Astrocyte (in vitro differentiated cells and primary cell): ENCODE results near the gene ZC3H4. TPM values are rescaled to one million over a fixed set of nuclear protein-coding genes. Genes with fewer than 3 reads are reported as not detected.

Experiments used
- DNase-seq: peaks from one replicate; pipeline ENCODE4 v3.0.0-alpha.2; 2010; ENCODE audit warnings: low read depth
- FAIRE-seq: peaks from 2 replicates; lab custom pipeline; 2011; peaks lifted over from hg19 to GRCh38; lab: Jason Lieb, UNC
- H2AFZ ChIP-seq: 2 replicates; pipeline ENCODE4 v1.6.0; 2012; ENCODE audit warnings: low read depth, low read length, inconsistent platforms
- H3K27ac ChIP-seq: 2 replicates; pipeline ENCODE4 v1.5.1; 2011; ENCODE audit warnings: low read depth, low read length, inconsistent platforms
- H3K27me3 ChIP-seq: 2 replicates; pipeline ENCODE4 v1.6.0; 2011; ENCODE audit warnings: low read length, inconsistent platforms; ENCODE audit not compliant: insufficient read depth
- H3K36me3 ChIP-seq: 2 replicates; pipeline ENCODE4 v1.5.1; 2011; ENCODE audit warnings: low read length, inconsistent platforms; ENCODE audit not compliant: insufficient read depth
- H3K4me1 ChIP-seq: 2 replicates; pipeline ENCODE4 v1.5.1; 2011; ENCODE audit warnings: low read length, inconsistent platforms; ENCODE audit not compliant: insufficient read depth
- H3K4me2 ChIP-seq: 2 replicates; pipeline ENCODE4 v1.6.0; 2012; ENCODE audit warnings: low read length, inconsistent platforms
- H3K4me3 ChIP-seq: 2 replicates; pipeline ENCODE4 v1.5.1; 2011; ENCODE audit warnings: low read depth, mild to moderate bottlenecking, low read length, inconsistent platforms; ENCODE audit not compliant: insufficient read depth
- H3K79me2 ChIP-seq: 2 replicates; pipeline ENCODE4 v1.6.0; 2012; ENCODE audit warnings: mild to moderate bottlenecking, low read length, inconsistent platforms; ENCODE audit not compliant: insufficient read depth
- H3K9ac ChIP-seq: 2 replicates; pipeline ENCODE4 v1.6.0; 2012; ENCODE audit warnings: mild to moderate bottlenecking, low read length, inconsistent platforms
- H3K9me3 ChIP-seq: 2 replicates; pipeline ENCODE4 v1.5.1; 2012; ENCODE audit warnings: low read depth, mild to moderate bottlenecking, low read length, inconsistent platforms; ENCODE audit not compliant: insufficient read depth
- H4K20me1 ChIP-seq: 2 replicates; pipeline ENCODE4 v1.6.0; 2012; ENCODE audit warnings: low read length, inconsistent platforms; ENCODE audit not compliant: insufficient read depth
- H3K27ac Mint-ChIP-seq: one replicate; pipeline ENCODE4 v1.8.0; 2021; ENCODE audit warnings: mild to moderate bottlenecking, mixed read lengths; ENCODE audit not compliant: unreplicated experiment
- H3K27me3 Mint-ChIP-seq: one replicate; pipeline ENCODE4 v1.8.0; 2021; ENCODE audit warnings: low read depth, mixed read lengths; ENCODE audit not compliant: unreplicated experiment
- H3K36me3 Mint-ChIP-seq: one replicate; pipeline ENCODE4 v1.8.0; 2021; ENCODE audit warnings: low read depth, mixed read lengths; ENCODE audit not compliant: unreplicated experiment
- H3K4me1 Mint-ChIP-seq: one replicate; pipeline ENCODE4 v1.8.0; 2021; ENCODE audit warnings: low read depth, mixed read lengths; ENCODE audit not compliant: unreplicated experiment
- H3K4me3 Mint-ChIP-seq: one replicate; pipeline ENCODE4 v1.8.0; 2021; ENCODE audit warnings: mild to moderate bottlenecking, moderate library complexity, mixed read lengths; ENCODE audit not compliant: unreplicated experiment
- H3K9me3 Mint-ChIP-seq: one replicate; pipeline ENCODE4 v1.8.0; 2021; ENCODE audit warnings: mild to moderate bottlenecking, mixed read lengths; ENCODE audit not compliant: unreplicated experiment
- CTCF ChIP-seq: IDR thresholded peaks from 2 replicates; pipeline ENCODE4 v1.5.1; 2011; ENCODE audit warnings: low read depth, mild to moderate bottlenecking, inconsistent platforms, low read length, moderate library complexity; ENCODE audit not compliant: insufficient read depth
- EZH2 ChIP-seq: IDR thresholded peaks from 2 replicates; pipeline ENCODE4 v1.6.1; 2012; ENCODE audit warnings: mild to moderate bottlenecking, low read length, inconsistent platforms; ENCODE audit not compliant: insufficient read depth
- total RNA-seq: library from RNA; stranded (reverse); gene quantifications from 2 replicates; pipeline ENCODE4 v1.2.1, GENCODE V29; 2021

ZC3H4 gene
- total RNA-seq, 1 donor from 2014 or later, result 42.3 TPM

DNA sequence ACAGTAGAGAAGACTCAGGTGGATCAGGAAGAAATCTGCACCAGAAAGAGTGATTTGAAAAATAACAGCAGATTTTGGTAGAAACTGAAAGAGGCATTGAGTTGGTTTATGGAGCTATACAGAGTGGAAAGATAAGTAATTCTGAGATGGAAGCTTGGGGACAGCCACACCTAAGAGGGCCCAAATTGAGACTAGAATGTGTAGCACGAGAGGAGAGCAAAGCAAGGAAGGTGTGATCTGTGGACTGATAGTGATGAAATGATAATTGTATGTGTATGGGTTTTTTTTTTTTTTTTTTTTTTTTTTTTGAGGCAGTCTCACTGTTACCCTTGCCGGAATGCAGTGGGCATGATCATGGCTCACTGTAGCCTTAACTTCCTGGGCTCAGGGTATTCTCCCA lies 33.3 kb upstream of the ZC3H4 start:
- H3K27ac Mint-ChIP-seq, result no peak overlapping the region
- DNase-seq (no peak), FAIRE-seq (no peak)
- H3K4me3 ChIP-seq, result no peak overlapping the region
- H3K4me1 Mint-ChIP-seq, result peaks cover 7% of the 10 kb centered on the region
- TF ChIP-seq EZH2, result no peak
- H3K27me3 ChIP-seq, result no peaks in the 10 kb centered on the region
- peaks cover 44% of the 10 kb centered on the region for H3K36me3 ChIP-seq
- H3K27me3 Mint-ChIP-seq, result no peaks in the 10 kb centered on the region
- no peak overlapping the region for H3K4me3 Mint-ChIP-seq
- H3K9ac ChIP-seq, result no peak overlapping the region
- H3K4me1 ChIP-seq, result no peaks in the 10 kb centered on the region
- H3K27ac ChIP-seq, result no peak overlapping the region
- H3K9me3 Mint-ChIP-seq, result no peaks in the 10 kb centered on the region
- H3K9me3 ChIP-seq, result no peaks in the 10 kb centered on the region
- H4K20me1 ChIP-seq, result peaks cover 66% of the 10 kb centered on the region
- H3K79me2 ChIP-seq, result peaks cover 85% of the 10 kb centered on the region
- no peak overlapping the region for H3K4me2 ChIP-seq
- H2AFZ ChIP-seq, result no peak overlapping the region
- H3K36me3 Mint-ChIP-seq, result peaks cover 24% of the 10 kb centered on the region

GRCh38 chr19:47145639-47146486 lies 32.3 kb upstream of the ZC3H4 start:
- no peak for DNase-seq
- peaks cover 19% of the 10 kb centered on the region for H3K36me3 Mint-ChIP-seq
- H3K4me3 Mint-ChIP-seq, result no peak overlapping the region
- no peak overlapping the region for H3K4me2 ChIP-seq
- no peak overlapping the region for H2AFZ ChIP-seq
- peaks cover 68% of the 10 kb centered on the region for H4K20me1 ChIP-seq
- peaks cover 37% of the 10 kb centered on the region for H3K36me3 ChIP-seq
- H3K9ac ChIP-seq, result no peak overlapping the region
- TF ChIP-seq CTCF (no peak), EZH2 (no peak)
- H3K27me3 Mint-ChIP-seq, result no peaks in the 10 kb centered on the region
- peaks cover 11% of the 10 kb centered on the region for H3K4me1 Mint-ChIP-seq
- FAIRE-seq, result no peak
- H3K79me2 ChIP-seq, result peaks cover 88% of the 10 kb centered on the region
- H3K9me3 ChIP-seq, result no peaks in the 10 kb centered on the region
- H3K9me3 Mint-ChIP-seq, result no peaks in the 10 kb centered on the region
- H3K4me1 ChIP-seq, result peaks cover 4% of the 10 kb centered on the region
- no peaks in the 10 kb centered on the region for H3K27me3 ChIP-seq
- H3K27ac Mint-ChIP-seq, result no peak overlapping the region
- H3K4me3 ChIP-seq, result no peak overlapping the region
- no peak overlapping the region for H3K27ac ChIP-seq

GRCh38 chr19:47144630-47145029 lies 31.1 kb upstream of the ZC3H4 start:
- Mint-ChIP-seq H3K36me3 (peaks cover 19% of the 10 kb centered on the region), H3K9me3 (no peaks in the 10 kb centered on the region), H3K27me3 (no peaks in the 10 kb centered on the region), H3K4me1 (peaks cover 11% of the 10 kb centered on the region), H3K27ac (no peak overlapping the region), H3K4me3 (peak overlapping the region; percentile 15)
- H3K36me3 ChIP-seq, result peaks cover 28% of the 10 kb centered on the region
- H3K4me3 ChIP-seq, result no peak overlapping the region
- H3K27ac ChIP-seq, result no peak overlapping the region
- FAIRE-seq, result no peak
- H4K20me1 ChIP-seq, result peaks cover 64% of the 10 kb centered on the region
- no peak for DNase-seq
- peaks cover 4% of the 10 kb centered on the region for H3K4me1 ChIP-seq
- H2AFZ ChIP-seq, result no peak overlapping the region
- no peaks in the 10 kb centered on the region for H3K9me3 ChIP-seq
- H3K79me2 ChIP-seq, result peaks cover 89% of the 10 kb centered on the region
- no peak for TF ChIP-seq EZH2
- no peak for TF ChIP-seq CTCF
- no peak overlapping the region for H3K9ac ChIP-seq
- H3K27me3 ChIP-seq, result no peaks in the 10 kb centered on the region
- no peak overlapping the region for H3K4me2 ChIP-seq
